K562 (cell line): ENCODE results near the gene SNAPC2. TPM values are rescaled to one million over a fixed set of nuclear protein-coding genes. Genes with fewer than 3 reads are reported as not detected.

Experiments
- ATF6 ChIP-seq: sonication (generic); formaldehyde crosslinking; IDR thresholded peaks from 2 replicates; pipeline ENCODE4 v1.4.0; 2020; ENCODE audit warnings: mild to moderate bottlenecking, missing genetic modification reagents
- CBX8 ChIP-seq: fragments of 200-600 bp; sonication (generic); IDR thresholded peaks from 2 replicates; pipeline ENCODE4 v1.6.1; 2012; ENCODE audit warnings: borderline replicate concordance, mixed run types, low read depth, mild to moderate bottlenecking, moderate library complexity, mixed read lengths, low read length, control low read depth, inconsistent platforms; ENCODE audit not compliant: poor library complexity, severe bottlenecking; ENCODE audit errors: extremely low read depth
- CHD1 ChIP-seq: fragments of 200-600 bp; sonication (generic); IDR thresholded peaks from one replicate; pipeline ENCODE4 v1.6.1; 2012; ENCODE audit warnings: mild to moderate bottlenecking, moderate library complexity, low read length, inconsistent platforms
- DPF2 ChIP-seq: fragments of 450-650 bp; IDR thresholded peaks from 2 replicates; pipeline ENCODE4 v1.6.1; 2016
- E2F5 ChIP-seq: sonication (generic); formaldehyde crosslinking; IDR thresholded peaks from 2 replicates; pipeline ENCODE4 v1.8.0; 2022; ENCODE audit warnings: mild to moderate bottlenecking, missing genetic modification reagents
- EP300 ChIP-seq: IDR thresholded peaks from 2 replicates; pipeline ENCODE4 v1.6.1; 2012; ENCODE audit warnings: low read length, improper control_type of control experiment
- GABPA ChIP-seq: fragments of 200-800 bp; sonication (Bioruptor generic); conservative IDR thresholded peaks from 2 replicates; pipeline ENCODE4 v1.6.1; 2016; ENCODE audit warnings: low read depth, missing genetic modification characterization, missing compliant biosample characterization
- GATAD2B ChIP-seq: fragments of 450-650 bp; IDR thresholded peaks from 2 replicates; pipeline ENCODE4 v1.6.1; 2017; ENCODE audit warnings: mild to moderate bottlenecking, borderline replicate concordance
- HNRNPK ChIP-seq: fragments of 200-400 bp; formaldehyde crosslinking; IDR thresholded peaks from one replicate; pipeline ENCODE4 v1.6.1; 2018; ENCODE audit warnings: mild to moderate bottlenecking, low read depth, low read length; ENCODE audit not compliant: poor library complexity, severe bottlenecking
- MCM2 ChIP-seq: fragments of 450-650 bp; IDR thresholded peaks from 2 replicates; pipeline ENCODE4 v1.6.1; 2017; ENCODE audit warnings: low read depth, mild to moderate bottlenecking
- MEF2A ChIP-seq: IDR thresholded peaks from 2 replicates; pipeline ENCODE4 v1.6.1; 2011; ENCODE audit warnings: low read depth, mild to moderate bottlenecking, low read length, moderate library complexity; ENCODE audit not compliant: control insufficient read depth
- NFE2L1 ChIP-seq: fragments of 450-650 bp; IDR thresholded peaks from 2 replicates; pipeline ENCODE4 v1.6.1; 2016; ENCODE audit warnings: missing genetic modification characterization, low read depth, mild to moderate bottlenecking, missing compliant biosample characterization, moderate library complexity, borderline replicate concordance
- NFIC ChIP-seq: fragments of 450-650 bp; IDR thresholded peaks from 2 replicates; pipeline ENCODE4 v1.6.1; 2017; ENCODE audit warnings: mild to moderate bottlenecking, inconsistent platforms
- NR2F6 ChIP-seq: fragments of 450-650 bp; formaldehyde crosslinking; IDR thresholded peaks from 2 replicates; pipeline ENCODE4 v1.4.0; 2020; ENCODE audit warnings: mild to moderate bottlenecking
- NUFIP1 ChIP-seq: fragments of 450-650 bp; IDR thresholded peaks from 2 replicates; pipeline ENCODE4 v1.6.1; 2018; ENCODE audit not compliant: partially characterized antibody
- PCBP2 ChIP-seq: fragments of 200-400 bp; formaldehyde crosslinking; IDR thresholded peaks from 2 replicates; pipeline ENCODE4 v1.6.1; 2018; ENCODE audit warnings: low read length, low read depth, mild to moderate bottlenecking, moderate library complexity; ENCODE audit not compliant: poor library complexity, severe bottlenecking
- POLR2A ChIP-seq: fragments of 450-650 bp; conservative IDR thresholded peaks from 2 replicates; pipeline ENCODE4 v1.6.1; 2016
- RBBP5 ChIP-seq: fragments of 200-600 bp; sonication (generic); IDR thresholded peaks from 2 replicates; pipeline ENCODE4 v1.6.1; 2012; ENCODE audit warnings: borderline replicate concordance, mild to moderate bottlenecking, low read length, control low read depth, inconsistent platforms; ENCODE audit not compliant: insufficient read depth, poor library complexity, severe bottlenecking
- RBM17 ChIP-seq: fragments of 200-400 bp; formaldehyde crosslinking; IDR thresholded peaks from 2 replicates; pipeline ENCODE4 v1.6.1; 2017; ENCODE audit warnings: low read depth, mild to moderate bottlenecking, low read length, borderline replicate concordance
- SAFB ChIP-seq: fragments of 200-400 bp; formaldehyde crosslinking; IDR thresholded peaks from 2 replicates; pipeline ENCODE4 v1.6.1; 2017; ENCODE audit warnings: low read depth, low read length, borderline replicate concordance
- TARDBP ChIP-seq: fragments of 450-650 bp; IDR thresholded peaks from 2 replicates; pipeline ENCODE4 v1.6.1; 2016
- TOE1 ChIP-seq, 2 experiments: fragments of 450-650 bp in 1 of 2; sonication (generic) in 1 of 2; formaldehyde crosslinking in 1 of 2; IDR thresholded peaks; 2 replicates each; pipeline versions ENCODE4 v1.7.1 to v1.8.0; 2016 to 2022; ENCODE audit warnings: borderline replicate concordance in 2 of 2, mild to moderate bottlenecking in 2 of 2, antibody characterized with exemption in 1 of 2, inconsistent platforms in 1 of 2, low read depth in 1 of 2, missing genetic modification reagents in 1 of 2, moderate library complexity in 1 of 2
- ZC3H4 ChIP-seq: sonication (generic); formaldehyde crosslinking; IDR thresholded peaks from 2 replicates; pipeline ENCODE4 v1.9.0; 2021; ENCODE audit warnings: missing genetic modification reagents, borderline replicate concordance
- ZKSCAN3 ChIP-seq: fragments of 250-450 bp; sonication (Bioruptor Pico); IDR thresholded peaks from 2 replicates; pipeline ENCODE4 v1.4.0; 2020
- ZNF232 ChIP-seq: sonication (generic); formaldehyde crosslinking; IDR thresholded peaks from 2 replicates; pipeline ENCODE4 v1.8.0; 2022; ENCODE audit warnings: mild to moderate bottlenecking, missing genetic modification reagents
- ZNF41 ChIP-seq: fragments of 250-450 bp; sonication (Bioruptor Pico); conservative IDR thresholded peaks from 2 replicates; pipeline ENCODE4 v1.4.0; 2020; ENCODE audit warnings: mild to moderate bottlenecking
- ZNF699 ChIP-seq: fragments of 250-450 bp; sonication (Bioruptor Pico); IDR thresholded peaks from 2 replicates; pipeline ENCODE4 v1.8.0; 2021; ENCODE audit warnings: mild to moderate bottlenecking, moderate library complexity; ENCODE audit not compliant: insufficient replicate concordance
- polyA plus RNA-seq, 8 experiments: library from polyadenylated mRNA; depleted of rRNA in 4 of 8; stranded (reverse) in 5 of 8; unstranded in 3 of 8; fragments of >200 nt; fragmentation: Nextera tagmentation in 2 of 8; fragmentation: Illumina TruSeq in 1 of 8; extraction: Ambion mirVana in 2 of 8; extraction: Trizol in 1 of 8; gene quantifications; 2 replicates each; pipeline versions ENCODE4 v1.2.1 to v1.2.3, GENCODE V29; 2011 to 2014; ENCODE audit warnings: inconsistent platforms in 1 of 8, missing spikeins in 1 of 8
- total RNA-seq, 7 experiments: library from RNA; depleted of rRNA in 6 of 7; stranded (reverse); fragments of >200 nt in 6 of 7; fragmentation: Illumina TruSeq in 2 of 7; extraction: Trizol in 2 of 7; gene quantifications; 2 replicates each; pipeline versions ENCODE4 v1.2.1 to v1.2.3, GENCODE V29; 2011 to 2021; ENCODE audit warnings: low replicate concordance in 1 of 7

The SNAPC2 gene
- total and polyA plus RNA-seq, 9 of the 15 experiments (the other 6 are each of a cell fraction or from before 2014, with no cell fraction given) = 0.59 to 45.1 (median 15.3) TPM

- TF ChIP-seq ATF6 (CRISPR knock-in tag) (peak; percentile 69; the same call in 1 of the 2 replicates), ZKSCAN3 (CRISPR knock-in tag) (no peak), HNRNPK (peak; percentile 11), POLR2A (no peak), ZNF41 (CRISPR knock-in tag) (no peak), TARDBP (peak; percentile 65; the same call in 1 of the 2 replicates), NFE2L1 (no peak), MEF2A (no peak), ZNF232 (CRISPR knock-in tag) (0 out of 2 replicates have a peak, but pooled peaks have one; percentile 51), NR2F6 (CRISPR knock-in tag) (no peak), GATAD2B (peak; percentile 82), TOE1 (IDR thresholded peaks at IDR 0.05; ENCODE audit: borderline replicate concordance) (no peak), TOE1 (CRISPR knock-in tag; IDR thresholded peaks at IDR 0.05; ENCODE audit: borderline replicate concordance, low read depth) (peak; percentile 94; the same call in 1 of the 2 replicates), MCM2 (no peak), SAFB (0 out of 2 replicates have a peak, but pooled peaks have one; percentile 45), E2F5 (CRISPR knock-in tag) (peak; percentile 51; the same call in 1 of the 2 replicates), NFIC (no peak), RBM17 (no peak), DPF2 (no peak), CHD1 (no peak), GABPA (tag) (no peak), CBX8 (no peak), ZNF699 (CRISPR knock-in tag) (no peak), NUFIP1 (no peak), ZC3H4 (CRISPR knock-in tag) (no peak), EP300 (no peak), RBBP5 (no peak), PCBP2 (peak; percentile 32)
These were observed 5.2 kb downstream of the SNAPC2 start (continued) for GRCh38 chr19:7925171-7925851.
